DMS53 (cell line): Measurements from ENCODE around the gene EP400.
A peak's percentile ranks its signal among the peaks of the same experiment; 100 is the strongest.
"Not testable (repeated sequence)": the region's sequence is repeated elsewhere in the genome, so short reads cannot be mapped to it uniquely, and the experiment has no call there.

ENCODE experiments used
- DNase-seq: peaks from one replicate; lab custom pipeline; 2025; lab: John Stamatoyannopoulos, UW

EP400 gene

GRCh38 chr12:131948713-131949430 lies 870 bp upstream of the EP400 start:
- DNase-seq: peak; percentile 31

- DNase-seq: peak; percentile 64
Observed at GRCh38 chr12:131950182-131950913, 606 bp downstream of the EP400 start.

- DNase-seq: not testable (repeated sequence)
Observed at GRCh38 chr12:131953810-131954209, 4.1 kb downstream of the EP400 start.

- DNase-seq: not testable (repeated sequence)
Observed at GRCh38 chr12:131954460-131954859, 4.7 kb downstream of the EP400 start.

- DNase-seq: no peak
Observed at GRCh38 chr12:131959116-131959515, 9.4 kb downstream of the EP400 start.

GRCh38 chr12:131959641-131960589 lies 10.2 kb downstream of the EP400 start:
- no peak for DNase-seq

GRCh38 chr12:131960590-131961325 lies 11.0 kb downstream of the EP400 start:
- not testable (repeated sequence) for DNase-seq

- DNase-seq: not testable (repeated sequence)
Observed at GRCh38 chr12:131961328-131961727, 11.6 kb downstream of the EP400 start.

GRCh38 chr12:131962069-131962468 lies 12.3 kb downstream of the EP400 start:
- no peak for DNase-seq

- DNase-seq: no peak
Observed at GRCh38 chr12:131963381-131963780, 13.6 kb downstream of the EP400 start.

GRCh38 chr12:131965073-131965472 lies 15.3 kb downstream of the EP400 start:
- no peak for DNase-seq

- no peak for DNase-seq
Observed at GRCh38 chr12:131971226-131971625, 21.5 kb downstream of the EP400 start.

- no peak for DNase-seq
Observed at GRCh38 chr12:131975228-131975627, 25.5 kb downstream of the EP400 start.

- no peak for DNase-seq
Observed at GRCh38 chr12:131979606-131980005, 29.9 kb downstream of the EP400 start.

GRCh38 chr12:131980263-131980662 lies 30.5 kb downstream of the EP400 start:
- DNase-seq: peak; percentile 6

- no peak for DNase-seq
Observed at GRCh38 chr12:131981388-131981787, 31.6 kb downstream of the EP400 start.

GRCh38 chr12:131982041-131982440 lies 32.3 kb downstream of the EP400 start:
- no peak for DNase-seq

- DNase-seq: no peak
Observed at GRCh38 chr12:131983026-131983425, 33.3 kb downstream of the EP400 start.

- no peak for DNase-seq
Observed at GRCh38 chr12:131983554-131983953, 33.8 kb downstream of the EP400 start.

- DNase-seq: no peak
Observed at GRCh38 chr12:131984334-131984733, 34.6 kb downstream of the EP400 start.

GRCh38 chr12:131985510-131985875 lies 35.8 kb downstream of the EP400 start:
- not testable (repeated sequence) for DNase-seq

- DNase-seq: no peak
Observed at GRCh38 chr12:131986361-131986760, 36.6 kb downstream of the EP400 start.
